AML-193 (cell line): Measurements from ENCODE around the gene CEP131.

Experiments
- DNase-seq, 2 experiments: peaks; one replicate each; lab custom pipeline; 2025; lab: John Stamatoyannopoulos, UW

The CEP131 gene

DNA sequence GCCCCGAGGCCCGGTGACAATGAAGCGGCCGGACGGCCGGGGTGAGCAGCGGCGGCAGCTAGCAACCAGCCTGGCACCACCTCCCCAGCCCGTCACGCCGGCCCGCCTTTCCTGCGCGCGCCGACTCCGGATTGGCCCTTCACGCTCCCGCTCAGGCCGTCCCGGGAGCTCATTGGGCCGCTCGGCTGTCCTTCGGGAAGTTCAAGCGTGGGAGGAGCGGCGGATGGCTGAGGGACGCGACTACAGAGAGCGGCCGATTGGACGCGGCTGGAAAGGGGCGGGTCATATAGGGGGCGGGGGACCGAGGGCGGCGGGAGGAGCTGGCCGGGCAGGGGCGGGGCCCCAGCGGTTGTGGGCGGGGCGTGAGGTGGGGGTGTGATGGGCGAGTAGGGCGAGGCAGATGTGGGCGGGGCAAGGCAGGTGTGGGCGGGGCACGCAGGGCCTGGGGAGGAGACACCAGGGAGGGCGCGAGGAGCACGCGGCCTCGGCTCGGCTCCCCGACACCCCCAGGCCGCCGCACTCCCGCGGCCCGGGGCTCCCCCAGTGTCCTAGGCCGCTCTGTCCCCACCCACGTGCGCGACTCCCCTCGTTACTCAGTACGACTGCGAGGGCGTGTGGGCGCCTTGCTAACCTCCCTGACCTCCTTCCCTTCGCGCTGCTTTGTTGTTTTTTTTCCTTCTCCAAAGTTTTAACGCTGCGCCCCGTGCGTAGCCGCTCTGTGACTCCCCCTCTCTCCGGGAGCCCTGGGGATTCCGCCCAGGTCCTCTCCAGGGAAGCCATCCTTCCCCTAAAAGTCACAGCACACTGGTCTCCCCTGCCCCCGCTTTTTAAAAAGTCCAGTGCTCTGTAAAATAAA, at the start of gene CEP131:
TSS of gene CEP131 (minus strand) at position 60 of the 856 bp plus-strand sequence. CDS start 2,909 bp downstream, outside the sequence.
- peak; percentile 99 for DNase-seq

DNA sequence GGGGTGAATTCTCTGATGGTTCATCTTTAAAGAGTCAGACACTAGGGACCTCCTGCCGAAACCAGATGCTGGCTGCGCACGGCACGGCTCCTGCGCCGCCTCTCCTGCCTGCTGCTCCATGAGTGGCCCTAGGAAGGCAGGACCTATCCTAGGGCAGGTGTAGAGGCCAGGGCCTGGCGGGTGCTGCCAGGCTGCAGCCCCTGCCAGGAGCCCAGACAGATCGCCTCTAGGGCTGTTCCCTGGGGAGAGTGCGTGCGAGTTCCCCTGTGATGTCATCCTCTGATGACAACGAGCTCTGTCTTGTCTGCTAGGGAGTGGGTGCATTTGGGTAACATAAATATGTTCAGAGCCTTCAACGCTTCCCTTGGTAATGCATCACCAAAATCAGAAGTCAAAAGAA, 48.5 kb upstream of the CEP131 start:
- DNase-seq, result no peak

DNA sequence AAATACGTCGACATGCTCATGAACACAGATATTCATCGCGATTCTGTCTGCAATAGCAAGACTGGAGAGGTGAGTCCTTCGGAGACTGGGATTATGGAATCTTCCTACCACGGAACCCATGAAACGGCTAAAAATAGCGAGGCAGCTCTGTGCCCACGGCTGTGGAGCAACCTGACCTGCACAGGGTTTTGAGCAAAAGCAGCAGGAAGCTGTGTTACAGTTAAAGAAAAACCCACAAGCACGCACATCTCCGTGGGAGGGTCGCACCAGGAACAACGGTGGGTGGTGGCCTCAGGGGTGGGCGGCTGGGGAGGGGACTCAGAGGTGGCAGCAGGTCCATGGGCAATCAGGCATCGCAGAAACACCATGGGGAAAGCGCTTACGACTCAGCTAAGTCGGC, 47.5 kb upstream of the CEP131 start:
- DNase-seq, result no peak

DNA sequence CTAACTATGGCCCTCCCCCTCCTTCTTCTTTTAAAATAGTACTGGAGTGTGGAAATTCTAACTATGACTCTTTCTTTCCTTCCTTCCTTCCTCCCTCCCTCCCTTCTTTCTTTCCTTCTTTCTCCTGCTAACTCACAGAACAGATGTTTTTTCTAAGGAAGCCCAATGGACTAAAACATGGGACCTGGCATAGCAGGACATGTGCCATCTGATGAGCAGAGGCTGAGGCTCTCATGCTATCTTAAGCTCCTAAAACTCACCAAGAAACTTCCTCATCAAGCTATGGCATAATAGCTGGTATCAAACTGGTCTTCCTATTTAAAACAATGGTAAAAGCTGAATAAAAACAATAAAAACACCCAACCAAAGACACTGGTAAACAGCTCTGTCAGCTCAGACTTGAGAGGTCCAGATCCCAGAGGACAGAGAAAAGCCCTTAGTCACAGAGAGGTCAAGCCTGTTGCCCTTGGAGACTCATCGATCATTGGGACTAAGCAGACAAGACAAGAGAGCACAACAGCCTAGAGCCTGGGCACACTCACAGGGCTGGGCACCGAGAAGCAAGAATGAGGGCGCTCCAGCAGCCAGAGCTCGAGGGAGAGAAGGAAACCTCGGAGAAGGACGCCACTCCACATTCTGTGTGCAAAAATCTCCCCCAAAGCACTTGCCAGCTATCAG, 44.8 kb upstream of the CEP131 start:
- no peak for DNase-seq

DNA sequence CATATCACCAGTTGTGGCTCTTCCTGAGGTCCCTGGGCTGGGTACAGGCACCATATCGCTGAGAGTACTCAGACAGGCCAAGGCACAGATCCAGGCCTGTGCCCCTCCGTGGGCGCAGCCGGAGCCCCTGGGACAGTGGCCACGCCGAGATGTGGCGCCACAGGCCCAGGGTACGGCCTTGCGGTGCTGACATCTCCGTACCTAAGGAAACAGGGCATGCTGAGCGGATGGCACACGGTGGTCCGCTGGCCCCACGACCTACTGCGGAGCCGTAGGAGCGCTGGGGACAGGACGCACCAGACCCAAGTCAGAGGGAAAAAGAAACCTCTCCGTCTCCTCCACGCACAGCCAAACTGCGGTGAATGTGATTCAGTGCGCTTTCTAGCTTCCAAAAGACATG, 42.8 kb upstream of the CEP131 start:
- DNase-seq, result no peak

DNA sequence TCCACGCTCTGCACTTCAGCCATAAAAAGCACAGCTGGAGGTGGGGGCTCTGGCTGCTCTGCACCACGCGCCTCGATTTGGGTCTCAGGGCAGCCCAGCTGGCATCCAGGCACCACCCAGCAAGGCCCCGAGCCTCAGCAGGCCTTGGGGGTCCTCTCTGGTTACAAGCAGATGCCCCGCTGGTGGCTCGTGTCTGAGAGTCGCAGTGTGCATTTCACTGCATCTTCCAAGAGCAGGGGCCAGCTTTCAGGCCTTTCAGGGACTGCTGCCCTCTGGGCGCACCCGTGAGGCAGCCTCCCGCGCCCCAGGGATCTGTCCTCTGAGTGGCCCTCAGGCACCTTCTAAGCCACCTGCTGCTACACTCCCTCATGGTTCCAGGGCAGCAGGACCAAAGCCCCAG, 41.9 kb upstream of the CEP131 start:
- DNase-seq, result no peak

DNA sequence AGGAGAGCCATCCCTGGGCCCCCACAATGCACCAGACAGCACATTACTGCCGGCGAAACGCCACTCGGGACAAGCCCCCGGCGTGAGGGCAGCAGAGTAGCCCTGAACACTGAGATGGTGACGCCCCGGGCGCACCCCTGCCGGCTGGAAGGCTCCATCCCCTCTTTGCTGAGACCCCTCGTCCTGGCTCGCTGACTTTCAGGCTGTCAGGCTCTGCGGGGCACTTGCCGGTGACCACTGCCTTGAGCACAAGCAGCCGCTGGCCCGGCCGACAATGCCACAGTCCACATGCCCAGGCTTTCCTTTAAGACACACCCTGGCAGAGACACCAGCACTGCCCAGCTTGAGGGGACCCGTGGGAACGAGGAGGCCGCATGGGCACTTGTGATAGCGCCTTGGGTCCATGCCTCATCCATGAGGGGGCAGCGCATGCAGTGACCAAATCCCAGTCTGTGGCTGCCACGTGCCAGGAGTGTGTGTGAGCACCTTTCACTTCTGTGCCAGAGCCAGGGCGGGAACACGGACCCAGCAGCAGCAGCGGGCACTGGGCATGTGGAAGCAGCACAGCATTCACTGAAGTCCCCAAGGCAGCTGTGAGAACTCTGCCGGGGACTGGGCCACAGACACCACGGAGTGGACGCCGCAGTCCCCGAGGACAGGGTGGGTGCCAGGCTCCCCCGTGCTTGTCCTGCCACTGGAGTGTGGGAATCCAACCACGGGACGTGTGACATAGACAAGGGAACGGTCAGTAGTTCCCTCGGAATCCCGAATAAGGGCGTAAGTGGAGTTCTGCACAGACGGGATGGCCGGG, 40.8 kb upstream of the CEP131 start:
- DNase-seq, result no peak

DNA sequence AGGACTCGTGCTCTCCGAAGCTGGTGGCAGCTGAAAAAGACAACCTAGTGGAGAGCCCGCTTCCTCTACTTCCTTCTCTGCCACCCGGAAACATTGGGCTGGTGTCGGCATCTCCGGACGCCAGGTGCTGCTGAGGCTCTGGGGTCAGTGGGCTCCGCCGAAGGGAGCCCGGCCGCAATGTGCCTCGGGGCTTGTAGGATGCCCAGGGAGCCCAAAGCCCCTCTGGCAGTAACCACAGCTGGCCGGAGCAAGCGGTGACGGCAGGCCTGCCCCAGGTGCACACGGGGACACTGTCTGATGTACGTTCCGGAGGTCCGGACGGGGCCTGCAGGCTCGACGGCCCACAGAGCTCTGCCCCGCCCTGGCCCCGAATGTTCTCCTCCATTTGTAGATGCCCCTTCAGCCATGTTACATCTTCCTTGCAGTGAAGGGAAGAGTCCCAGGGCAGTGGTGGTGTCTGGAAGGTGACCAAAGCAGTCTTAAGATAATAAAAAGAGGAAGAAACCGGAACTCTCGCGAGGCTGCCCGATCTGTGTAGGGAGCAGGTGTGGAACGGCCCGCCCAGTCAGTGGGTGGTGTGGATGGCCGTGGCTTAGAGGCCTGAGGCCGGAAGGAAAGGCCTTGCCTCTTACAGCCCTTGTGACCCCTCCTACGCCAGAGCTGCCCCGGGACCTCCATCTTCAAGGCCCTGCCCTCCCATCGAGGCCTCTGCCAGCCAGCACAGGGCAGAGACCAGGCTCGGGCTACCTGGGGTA, 39.0 kb upstream of the CEP131 start:
- DNase-seq, result no peak

DNA sequence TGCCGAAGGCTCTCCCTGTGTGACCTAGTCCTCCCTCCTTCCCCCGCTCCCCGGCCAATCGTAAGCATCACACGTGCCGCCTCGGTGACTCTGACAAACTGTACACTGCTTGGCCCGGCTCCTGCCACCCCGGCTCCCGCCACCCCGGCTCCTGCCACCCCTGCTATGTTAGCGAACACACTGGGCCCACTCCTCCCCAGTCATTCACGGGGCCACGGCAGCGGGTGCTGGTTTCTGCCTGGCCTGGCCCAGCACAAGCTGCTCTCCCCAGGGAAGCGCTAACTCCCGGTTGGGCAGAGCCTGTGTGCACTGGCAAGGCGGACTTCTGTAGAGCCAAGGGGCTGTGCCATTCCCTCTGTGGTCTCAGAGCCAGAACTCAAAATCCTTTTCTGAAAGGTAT, 38.3 kb upstream of the CEP131 start:
- no peak for DNase-seq

DNA sequence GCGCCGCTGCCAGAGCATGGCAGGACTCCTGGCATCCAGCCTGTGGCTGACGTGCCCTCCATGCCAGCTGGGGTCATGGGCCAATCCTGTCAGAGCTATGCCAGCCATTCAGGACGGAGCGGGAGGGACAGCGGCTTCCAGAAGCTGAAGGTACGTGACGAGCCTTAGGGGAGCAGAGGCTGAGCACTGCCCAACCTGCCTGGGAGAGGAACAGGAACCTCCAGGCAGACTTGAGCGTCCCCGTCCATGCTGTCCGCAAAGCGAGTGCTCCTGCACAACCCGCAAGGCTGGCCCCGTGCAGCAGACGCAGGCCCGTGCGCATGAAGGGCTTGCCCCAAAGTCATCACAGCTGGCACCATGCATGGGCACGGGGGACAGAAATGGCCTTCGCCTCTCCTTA, 37.9 kb upstream of the CEP131 start:
- DNase-seq, result no peak

DNA sequence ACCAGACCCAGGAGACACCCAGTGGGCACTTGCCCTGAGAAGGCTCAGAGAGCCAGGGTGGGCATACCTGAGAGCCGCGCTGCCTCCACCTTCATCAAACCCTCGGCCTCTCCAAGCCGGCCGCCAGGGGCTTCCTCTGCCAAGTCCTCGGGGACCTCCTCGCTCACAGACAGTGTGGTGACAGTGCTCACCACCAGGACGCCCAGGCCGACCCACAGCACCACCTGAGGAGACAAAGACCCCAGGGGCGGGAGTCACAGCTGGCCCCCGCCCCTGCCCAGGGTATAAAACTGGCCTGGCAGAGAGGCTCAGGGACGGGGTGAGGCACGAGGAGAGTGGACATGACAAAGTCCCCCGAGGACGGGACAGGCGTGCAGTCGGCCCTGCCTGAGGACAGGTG, 37.4 kb upstream of the CEP131 start:
- no peak for DNase-seq

DNA sequence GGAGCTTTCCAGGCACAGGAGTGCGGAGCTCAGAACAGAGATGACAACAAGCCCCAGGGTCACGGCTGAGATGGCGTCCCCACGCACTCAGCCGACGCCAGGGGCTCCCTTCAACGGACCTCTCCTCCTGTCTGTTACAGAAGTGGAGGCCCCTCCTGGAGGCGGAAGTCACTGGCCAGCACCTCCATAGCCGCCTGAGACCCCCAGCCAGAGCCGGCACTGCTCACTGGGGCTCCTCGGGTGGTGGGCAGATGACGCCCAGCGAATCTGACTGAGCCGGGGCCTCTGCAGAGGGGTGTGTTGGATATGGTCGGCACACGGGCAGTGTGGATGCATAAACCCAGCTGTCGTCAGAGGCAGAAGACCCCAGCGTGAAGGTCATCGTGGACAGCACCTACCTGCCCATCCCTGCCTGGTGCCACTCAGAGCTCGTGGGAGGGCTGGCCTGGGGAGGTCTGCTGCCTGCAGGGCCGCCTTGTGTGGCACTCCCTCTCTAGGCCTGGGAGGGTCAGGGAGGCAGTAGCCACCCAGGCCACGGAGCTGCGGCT, 36.4 kb upstream of the CEP131 start:
- no peak for DNase-seq

DNA sequence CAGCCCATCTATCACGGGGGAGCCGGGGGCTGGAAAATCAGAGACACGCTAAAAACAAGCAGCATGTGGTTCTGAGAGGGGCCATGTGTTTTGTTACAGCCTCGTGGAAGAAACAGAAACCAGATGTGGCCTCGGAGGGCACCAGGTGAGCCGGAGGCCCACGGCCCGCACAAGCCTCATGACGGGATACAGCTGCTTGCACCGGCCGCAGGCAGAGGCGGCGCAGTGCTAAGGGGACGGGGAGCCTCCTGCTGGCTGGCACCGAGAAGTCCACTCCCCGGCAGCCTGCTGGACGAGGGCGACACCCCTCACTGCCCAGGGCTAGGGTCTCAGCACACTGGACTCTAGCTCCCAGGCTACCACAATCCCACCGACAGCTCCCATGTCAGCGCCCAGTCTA, 35.5 kb upstream of the CEP131 start:
- DNase-seq, result no peak

DNA sequence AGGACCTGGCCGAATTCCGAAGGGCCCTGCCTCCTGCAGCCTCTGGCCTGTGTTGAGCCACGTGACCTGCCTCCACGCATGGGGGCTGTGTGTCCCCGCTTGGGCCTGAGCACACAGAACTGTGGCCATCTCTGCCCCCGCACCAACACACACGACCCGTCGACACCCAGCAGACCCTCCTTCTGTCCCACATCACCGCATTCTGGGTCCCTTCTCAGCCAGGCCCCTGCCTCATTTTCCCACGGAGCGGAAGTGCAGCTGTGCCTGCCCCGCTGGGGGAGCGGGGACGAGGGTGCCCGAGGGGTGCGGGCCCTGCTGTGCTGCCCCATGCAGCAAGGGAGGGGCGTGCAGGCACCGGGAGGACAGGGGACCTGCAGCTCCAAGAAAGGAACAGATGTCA, 34.8 kb upstream of the CEP131 start:
- DNase-seq, result no peak

DNA sequence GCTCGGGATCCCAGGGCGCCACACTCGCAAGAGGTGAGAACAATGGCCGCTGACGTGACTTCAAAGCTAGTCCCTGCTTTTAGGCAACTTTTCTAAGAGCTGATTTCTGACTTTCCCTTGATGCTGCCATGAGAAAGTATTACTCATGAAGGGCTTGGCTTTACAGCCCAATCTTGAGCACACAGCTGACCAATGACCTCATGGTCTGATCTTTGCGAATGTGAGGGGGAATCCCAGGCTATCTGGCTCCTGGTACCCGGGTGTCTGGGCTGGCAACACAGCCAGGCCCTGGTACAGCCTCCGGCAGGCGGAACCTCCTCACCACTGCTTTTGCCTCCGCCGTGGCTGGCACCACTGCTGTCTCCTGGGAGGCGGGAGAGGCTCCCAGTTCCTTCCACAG, 33.9 kb upstream of the CEP131 start:
- no peak for DNase-seq

DNA sequence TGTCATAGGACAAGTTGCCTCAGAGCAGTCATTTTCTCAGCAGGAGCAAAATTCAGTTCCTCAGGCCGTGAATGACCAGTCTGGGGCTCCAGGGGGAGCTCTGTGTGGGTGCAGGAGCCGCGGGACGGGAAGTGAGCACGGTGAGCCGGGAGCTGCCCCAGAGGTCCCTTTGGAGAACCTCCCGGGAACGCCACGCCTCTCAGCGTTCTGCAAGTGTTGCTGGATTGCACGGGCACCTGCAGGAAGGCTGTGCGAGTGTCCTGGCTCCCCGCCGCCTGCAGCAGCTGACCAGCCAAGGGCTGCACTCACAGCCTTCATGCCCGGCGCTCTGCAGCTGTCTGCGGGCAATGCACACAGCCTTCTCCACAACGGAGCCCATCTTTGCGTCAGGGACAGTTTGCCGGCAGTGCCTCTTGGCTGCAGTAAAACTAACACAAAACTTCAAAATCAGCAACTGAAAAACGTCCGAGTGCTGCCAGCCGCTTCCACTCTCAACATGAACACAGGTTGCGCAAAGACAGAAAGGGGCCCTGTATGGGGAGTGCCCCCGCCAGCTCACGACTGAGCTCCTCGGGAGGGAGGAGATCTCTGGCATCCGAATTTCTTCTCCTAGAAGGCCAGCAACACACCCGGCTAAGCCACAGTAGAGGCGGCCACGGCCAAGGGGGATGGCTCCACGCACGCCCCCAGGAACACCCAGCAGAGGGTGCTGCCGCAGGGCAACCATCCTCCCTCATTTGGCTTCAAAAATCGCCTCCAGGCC, 32.4 kb upstream of the CEP131 start:
- peak in 1 of 2 experiments; percentile 23 for DNase-seq

DNA sequence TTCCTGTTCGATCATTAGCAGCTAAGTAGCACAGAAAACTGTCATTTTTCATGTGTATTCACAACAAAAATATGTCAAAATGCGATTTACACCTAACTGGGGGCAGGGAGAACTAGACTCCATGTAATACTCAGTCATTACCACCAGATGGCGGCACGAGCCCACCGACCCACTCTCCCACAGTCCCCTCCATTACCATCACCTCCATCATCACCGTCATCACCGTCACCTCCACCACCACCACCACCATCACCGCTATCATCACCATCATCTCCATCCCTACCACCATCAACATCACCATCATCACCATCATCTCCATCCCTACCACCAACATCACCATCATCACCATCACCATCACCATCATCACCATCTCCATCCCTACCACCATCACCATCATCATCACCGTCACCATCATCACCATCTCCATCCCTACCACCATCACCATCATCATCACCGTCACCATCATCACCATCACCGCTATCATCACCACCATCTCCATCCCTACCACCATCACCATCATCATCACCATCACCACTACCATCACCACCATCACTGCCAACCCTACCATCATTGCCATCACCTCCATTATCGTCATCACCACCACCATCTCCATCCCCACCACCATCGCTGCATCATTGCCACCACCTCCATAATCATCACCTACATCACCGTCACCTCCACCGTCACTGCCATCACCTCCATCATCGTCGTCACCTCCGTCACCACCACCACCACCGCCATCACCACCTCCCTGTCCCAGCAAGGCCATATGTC, 30.8 kb upstream of the CEP131 start:
- peak in 1 of 2 experiments; percentile 39 for DNase-seq

DNA sequence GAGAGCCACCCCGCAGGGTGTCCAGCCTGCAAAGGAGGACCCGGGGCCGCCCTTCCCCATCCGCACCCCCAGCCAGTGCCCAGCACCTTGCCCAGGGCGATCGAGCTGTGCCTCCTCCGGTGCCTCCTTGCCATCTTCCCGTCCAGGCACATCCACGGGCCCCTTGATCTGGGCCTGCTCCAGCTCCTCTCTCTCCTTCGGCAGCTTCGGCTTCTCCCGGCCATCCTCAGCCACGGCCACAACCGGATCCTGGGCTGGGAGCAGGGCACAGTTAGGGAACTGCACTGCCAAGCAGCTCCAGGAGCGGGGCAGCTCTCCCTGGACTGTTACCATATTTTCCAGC, 30.2 kb upstream of the CEP131 start:
- DNase-seq, result no peak

DNA sequence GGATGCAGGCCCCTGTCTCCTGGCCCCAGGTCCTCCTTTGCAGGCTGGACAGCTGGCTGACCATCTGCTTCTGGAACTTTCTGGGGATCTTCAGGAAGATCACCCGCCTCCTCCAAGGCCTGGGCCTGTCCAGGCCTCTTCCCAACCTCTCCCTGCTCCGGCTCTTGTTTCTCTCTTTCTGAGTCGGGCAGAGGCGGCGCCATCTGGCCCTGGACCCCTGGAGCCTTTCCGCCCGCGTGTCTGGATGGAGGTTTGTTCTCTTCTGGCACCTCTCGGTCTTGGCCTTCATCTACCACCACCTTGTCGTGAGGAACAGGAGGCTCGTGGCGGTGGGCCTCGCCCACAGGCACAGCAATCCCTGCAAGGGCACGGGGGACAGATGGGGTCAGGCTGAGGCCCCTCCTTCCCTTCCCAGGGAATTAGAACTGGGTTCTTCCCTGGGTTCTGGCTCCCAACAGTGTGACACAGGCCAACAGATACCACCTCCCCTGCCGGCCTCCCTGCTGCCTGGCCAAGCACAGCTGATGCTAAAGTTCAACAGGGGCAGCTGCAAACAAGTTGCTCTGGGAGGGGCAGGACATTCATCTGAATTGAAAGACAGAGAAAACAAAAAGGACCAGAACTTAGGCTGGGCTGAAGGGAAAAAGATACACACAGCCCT, 29.7 kb upstream of the CEP131 start:
- DNase-seq, result no peak
